HG02678 (cell line): Measurements from ENCODE around the gene CYP3A5.
"Not testable (repeated sequence)": the region's sequence is repeated elsewhere in the genome, so short reads cannot be mapped to it uniquely, and the experiment has no call there.

Source experiments
- ATAC-seq: cut with Tn5 transposase; IDR thresholded peaks from one replicate; pipeline ENCODE4 v1.9.1; 2021; ENCODE audit warnings: mild to moderate bottlenecking, moderate library complexity; ENCODE audit not compliant: unreplicated experiment

CYP3A5 gene

DNA sequence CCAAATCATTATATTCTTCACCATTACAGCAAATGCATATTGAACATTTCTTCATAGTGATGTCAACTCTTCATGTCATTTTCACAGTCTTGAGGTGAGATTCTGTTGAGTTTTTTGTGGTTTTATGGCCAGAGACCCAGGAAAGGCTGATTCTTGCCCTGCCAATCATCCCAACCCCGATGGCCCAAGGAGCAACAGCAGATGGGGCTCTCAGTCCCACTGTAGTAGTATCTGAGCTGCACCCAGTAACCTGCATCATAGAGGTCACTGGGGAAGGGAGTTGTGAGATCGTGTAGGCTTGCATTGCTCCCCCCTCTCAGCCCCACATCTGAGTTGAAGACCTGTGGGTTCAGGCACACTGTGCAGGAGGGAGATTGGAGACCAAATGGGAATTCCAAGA, 36.3 kb downstream of the CYP3A5 start:
- no peak for ATAC-seq

DNA sequence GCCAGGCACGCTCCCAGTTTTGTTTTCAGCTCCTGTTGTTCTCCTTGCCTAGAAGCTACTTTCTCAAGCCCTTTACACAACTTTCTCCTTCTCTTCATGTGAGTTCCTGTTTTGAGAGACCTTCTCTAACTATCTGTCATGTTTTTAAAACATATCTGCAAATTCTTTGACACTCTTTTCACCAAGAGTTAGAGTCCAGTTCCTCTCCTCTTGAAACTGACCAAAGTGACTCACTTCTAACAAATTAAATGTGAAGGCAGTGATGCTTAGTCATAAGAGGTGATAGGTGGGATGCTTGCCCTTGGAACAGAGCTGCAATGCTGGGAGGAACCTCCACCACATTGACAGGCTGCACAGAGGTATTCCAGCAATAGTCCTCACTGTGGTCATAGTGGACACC, 37.8 kb downstream of the CYP3A5 start:
- no peak for ATAC-seq

DNA sequence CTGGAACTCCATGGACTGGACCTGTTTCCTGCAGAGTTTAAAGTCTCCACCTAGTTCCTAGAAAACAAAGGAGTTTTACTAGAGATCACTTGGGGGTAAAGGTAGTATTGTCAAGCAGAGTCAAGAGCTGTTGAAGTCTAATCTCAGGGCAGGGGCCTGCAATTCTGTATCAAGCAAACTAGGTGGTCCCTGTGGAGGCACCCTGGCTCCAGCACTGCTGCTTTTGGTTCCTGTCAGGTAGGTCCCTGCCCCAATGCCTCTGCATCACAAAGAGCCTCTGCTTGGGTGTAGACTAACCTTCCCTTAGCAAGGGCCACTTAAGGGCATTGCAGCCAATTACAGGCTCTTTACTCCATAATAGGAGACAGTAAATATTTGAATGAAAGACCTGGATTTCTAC, 40.5 kb downstream of the CYP3A5 start:
- ATAC-seq, result no peak

DNA sequence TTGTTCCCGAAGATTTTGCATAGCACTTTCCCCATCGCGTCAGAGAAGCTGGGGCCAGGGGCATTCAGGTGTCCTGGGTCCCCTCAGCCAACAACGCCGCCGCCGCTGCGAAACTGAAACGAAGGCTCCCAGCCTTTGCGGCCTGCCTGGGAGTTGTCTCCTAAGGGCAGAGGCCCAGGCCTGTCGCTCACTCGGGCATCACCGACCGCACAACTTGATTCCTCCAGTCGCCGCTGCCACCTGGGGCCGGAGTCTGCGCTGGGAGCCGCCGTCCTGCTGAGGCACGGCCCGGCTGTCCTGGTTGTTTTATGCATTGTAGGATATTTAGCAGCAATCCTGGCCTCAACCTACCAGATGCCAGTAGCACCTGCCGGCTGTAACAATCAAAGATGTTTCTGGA, 41.1 kb downstream of the CYP3A5 start:
- ATAC-seq, result no peak

DNA sequence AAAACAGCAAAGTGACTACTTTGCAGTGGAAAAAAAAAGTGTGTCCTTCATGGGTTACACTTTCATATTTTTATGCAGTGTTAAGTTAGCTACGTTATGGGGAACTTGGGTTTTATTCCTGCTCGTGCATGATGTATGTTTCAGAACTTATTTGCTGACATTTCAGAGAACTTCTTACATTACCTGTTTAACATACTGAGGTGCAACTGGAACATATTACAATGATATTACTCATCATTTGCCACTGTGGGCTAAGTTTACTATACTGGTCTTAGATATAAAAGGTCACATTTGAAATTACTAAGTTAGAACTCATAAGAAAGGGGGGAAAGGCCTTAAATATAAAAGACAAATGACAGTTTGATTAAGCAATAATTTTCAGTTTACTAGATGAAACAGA, 42.4 kb downstream of the CYP3A5 start:
- ATAC-seq, result not testable (repeated sequence)

DNA sequence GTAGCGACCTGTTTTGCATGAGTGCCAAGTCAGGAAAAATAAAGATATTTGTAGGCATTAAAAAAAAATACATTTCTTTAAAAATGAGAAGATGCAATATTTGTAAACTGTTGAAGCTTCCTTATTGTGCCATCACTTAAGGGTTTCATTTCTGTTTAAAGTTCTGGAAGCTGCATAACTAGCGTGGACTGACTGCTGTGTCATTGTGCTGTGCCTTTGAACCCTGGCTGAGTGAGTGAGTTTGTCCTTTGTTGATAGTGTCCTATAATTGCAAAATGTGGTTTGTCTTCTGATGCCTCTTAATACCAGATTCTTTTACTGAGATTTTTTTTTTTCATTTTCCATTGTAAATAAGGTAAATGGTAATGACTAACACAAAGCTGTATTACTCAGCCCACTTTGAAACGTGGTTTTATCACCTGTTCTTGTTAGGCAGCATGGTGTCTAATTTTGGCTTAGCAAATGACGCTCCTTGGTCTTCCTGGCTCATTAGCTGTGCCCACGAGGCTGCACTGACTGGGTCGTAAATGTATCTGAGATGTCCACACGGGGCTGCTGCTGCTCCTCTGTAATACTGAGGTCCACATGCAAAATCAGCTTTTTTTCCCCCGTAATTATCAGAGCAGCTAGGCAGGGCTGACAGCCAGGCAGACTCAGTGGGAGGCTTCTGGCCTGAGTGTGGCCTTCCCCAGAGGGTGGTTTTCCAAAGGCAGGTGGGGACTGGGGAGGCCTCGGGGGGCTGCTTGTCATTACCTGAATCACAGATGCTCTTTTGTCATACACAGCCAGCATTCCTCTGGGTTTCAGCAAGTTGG, 48.3 kb downstream of the CYP3A5 start:
- ATAC-seq, result no peak

DNA sequence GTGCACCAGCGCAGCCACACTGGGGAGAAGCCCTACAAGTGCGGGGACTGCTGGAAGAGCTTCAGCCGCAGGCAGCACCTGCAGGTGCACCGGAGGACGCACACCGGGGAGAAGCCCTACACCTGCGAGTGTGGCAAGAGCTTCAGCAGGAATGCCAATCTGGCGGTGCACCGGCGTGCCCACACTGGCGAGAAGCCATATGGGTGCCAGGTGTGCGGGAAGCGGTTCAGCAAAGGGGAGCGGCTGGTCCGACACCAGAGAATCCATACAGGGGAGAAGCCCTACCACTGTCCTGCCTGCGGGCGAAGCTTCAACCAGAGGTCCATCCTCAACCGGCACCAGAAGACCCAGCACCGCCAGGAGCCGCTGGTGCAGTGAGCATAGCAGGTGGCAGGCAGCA, 50.2 kb downstream of the CYP3A5 start:
- no peak for ATAC-seq

DNA sequence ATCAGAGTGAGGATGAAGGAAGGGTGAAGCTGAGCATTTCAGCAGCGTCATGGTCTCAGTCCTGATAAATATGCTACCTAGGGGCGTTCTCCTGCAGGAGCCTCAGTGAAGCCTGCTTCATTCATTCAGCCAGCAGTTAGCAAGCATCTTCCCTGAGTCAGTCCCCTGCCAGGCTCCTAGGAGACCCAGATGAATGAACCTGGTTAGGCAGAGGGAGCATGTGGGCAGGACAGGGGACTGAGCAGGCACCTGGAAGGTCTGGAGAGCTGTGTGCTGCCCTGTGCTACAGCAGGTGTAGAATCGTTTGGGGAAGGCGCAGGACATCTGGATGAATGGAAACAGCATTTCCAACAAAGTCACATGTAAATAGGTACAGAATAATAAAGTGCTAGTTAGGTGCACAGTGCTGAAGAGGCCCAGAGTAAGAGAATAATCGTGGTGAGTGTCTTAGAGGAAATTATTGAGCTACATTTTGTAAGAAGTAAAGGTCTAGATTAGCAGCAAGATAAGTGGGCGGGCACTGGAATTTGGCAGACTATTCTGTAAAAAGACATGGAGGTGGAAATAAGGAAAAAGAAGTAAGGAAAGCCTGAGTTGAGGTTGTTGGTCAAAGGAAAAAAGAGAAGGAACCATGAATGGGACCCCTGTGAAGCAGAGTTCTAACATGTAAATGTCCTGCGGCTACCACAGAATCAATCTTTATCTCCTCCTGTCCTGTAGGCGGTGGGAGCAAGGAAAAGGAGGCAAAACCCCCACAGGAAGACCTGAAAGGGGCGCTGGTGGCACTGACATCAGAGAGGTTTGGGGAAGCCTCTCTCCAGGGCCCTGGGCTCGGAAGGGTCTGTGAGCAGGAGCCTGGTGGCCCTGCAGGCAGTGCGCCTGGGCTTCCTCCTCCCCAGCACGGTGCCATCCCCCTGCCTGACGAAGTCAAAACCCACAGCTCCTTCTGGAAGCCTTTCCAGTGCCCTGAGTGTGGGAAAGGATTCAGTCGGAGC, 51.0 kb downstream of the CYP3A5 start:
- ATAC-seq, result no peak

DNA sequence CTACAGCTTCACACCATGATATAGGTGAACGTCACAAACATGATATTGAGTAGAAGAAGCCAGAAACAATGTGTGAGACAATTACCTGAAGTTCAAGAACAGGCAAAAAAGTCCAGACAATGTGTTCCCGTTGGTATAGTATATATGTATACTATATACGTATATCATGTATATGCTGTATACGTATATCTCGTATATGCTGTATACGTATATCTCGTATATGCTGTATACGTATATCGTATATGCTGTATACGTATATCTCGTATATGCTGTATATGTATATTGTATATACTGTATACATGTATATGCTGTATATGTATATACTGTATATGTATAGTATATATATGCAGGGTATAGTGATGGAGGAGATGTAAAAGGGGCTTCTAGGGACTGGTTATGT, 52.3 kb downstream of the CYP3A5 start:
- no peak for ATAC-seq

DNA sequence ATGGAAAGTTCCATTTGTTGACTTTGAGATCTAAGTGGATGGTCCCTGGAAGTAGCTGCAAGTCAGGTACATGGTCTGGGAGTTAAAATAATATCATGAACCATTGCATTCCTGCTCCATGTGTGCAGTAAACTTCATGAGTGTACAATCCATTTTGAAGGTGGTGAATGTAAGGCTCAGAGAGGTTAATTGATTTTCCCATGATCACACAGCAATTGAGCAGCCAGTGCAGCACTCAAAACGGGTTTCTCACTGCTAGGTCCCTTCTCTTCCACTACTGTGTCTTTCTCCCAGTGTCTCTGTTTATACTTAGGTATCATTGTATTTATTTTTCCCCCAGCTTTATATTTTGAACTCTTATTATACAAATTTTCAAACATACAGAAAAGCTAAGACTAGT, 53.1 kb downstream of the CYP3A5 start:
- ATAC-seq, result no peak

DNA sequence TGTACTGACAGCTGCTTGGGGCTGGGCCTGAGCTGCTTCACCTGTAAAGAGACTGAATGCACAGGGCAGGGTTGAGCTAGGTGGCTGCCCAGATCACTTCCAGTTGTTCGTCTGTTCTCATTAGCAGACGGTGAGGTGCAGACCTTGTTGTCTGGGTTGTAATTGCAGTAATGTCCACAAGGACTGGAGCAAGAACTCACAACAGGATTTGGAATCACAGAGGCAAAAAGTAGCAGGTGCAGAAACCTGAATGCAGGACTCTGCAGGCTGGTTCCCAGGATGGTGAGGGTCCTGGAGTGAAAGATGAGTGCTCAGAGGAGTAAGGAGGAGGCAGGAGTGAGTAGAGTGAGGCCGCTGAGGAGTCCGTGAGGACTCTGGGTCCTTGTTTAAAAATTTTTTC, 53.8 kb downstream of the CYP3A5 start:
- no peak for ATAC-seq

DNA sequence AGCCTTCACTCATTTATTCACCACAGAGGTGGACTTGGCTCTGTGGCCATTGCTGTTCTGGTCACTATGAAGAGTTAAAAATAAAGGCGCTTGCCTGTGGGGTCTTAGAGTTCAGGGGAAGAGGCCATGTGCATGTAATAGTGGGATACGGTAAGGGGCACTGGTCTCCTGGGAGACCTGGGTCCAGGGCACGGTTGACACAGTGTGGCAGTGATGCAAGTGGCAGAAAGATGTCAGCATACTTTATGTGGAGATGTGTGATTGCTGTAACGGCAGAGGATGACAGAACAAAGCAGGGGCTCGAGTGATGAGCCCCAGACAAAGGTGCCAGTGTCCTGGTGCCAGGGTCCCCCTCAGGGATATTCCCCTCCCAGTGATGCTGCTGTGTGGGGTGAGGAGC, 54.5 kb downstream of the CYP3A5 start:
- no peak for ATAC-seq

DNA sequence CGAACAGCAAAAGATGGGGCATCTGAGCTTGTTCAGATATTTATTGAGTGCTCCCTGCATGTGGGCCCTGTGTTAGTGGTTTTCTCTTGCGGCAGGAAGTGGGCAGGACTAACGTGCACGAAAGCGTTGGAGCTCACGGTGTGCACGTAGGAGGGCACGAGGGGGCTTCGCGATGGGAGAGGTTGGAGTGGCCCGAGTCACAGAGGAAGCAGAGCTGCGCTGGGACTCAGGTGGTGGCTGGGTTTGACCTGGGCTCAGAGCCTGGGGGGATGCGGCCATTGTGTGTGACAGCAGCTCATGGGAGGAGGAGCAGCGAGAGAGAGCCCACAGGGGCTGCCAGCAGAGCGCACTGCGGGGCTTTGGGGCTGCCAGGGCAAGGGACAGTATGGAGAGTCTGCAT, 55.3 kb downstream of the CYP3A5 start:
- no peak for ATAC-seq

DNA sequence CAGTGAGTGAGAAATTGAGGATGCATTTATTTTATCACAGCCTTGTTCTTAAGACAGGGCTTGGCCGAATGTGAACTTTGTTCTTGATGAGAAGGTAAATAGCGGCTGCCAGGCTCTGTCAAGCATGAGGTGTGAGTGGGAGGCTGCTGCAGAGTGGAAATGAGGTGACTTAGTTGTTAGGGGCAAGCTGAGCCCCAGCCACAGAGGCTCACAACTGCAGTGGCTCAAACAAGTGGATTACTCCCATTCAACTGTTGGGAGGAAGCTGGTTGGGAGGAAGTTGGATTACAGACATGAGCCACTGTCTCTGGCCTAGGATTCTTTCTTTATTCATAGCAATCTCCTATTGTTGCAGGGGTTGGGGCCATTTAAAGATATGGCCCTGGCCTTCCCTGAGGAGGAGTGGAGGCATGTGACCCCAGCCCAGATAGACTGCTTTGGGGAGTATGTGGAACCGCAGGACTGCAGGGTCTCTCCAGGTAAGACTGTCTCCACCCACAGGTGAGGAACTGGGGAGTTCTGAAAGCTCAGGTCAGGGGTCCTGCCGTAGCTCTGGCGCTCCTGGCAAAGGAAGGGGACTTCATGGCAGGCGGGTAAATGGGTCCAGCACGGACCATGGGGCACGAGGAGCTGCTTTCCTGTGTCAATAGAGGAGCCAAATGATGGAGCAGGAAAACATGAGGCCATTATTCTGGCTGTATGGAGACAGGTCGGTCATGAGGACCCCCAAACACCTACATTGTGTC, 55.9 kb downstream of the CYP3A5 start:
- ATAC-seq, result no peak

DNA sequence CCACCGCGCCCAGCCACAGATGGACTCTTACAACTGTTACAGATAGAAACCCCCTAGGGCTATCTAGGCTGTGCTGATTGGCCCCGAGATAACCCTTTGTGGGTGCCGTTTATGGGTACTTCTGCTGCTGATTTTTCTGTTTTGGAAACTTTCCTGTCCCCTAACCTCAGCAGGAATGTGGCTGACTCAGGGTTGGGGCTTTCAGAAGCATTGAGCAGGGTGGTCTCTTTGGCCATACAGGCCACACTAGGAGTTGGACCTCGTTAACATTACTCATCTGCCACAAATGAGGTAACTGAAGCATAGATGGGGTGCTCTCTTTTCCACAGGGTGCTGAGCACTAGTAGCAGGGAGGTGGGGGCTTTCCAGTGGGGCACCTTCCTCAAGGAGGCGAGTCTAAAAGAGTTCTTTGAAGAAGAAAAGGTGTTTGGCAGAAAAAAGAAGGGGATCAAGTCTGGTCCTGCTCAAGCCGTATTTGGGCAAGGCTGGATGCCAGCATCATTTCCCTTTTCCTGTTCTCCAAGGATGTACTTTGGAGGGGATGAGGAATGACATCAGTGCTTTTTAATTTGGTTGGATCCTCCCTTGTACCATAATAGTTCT, 56.6 kb downstream of the CYP3A5 start:
- ATAC-seq, result no peak

DNA sequence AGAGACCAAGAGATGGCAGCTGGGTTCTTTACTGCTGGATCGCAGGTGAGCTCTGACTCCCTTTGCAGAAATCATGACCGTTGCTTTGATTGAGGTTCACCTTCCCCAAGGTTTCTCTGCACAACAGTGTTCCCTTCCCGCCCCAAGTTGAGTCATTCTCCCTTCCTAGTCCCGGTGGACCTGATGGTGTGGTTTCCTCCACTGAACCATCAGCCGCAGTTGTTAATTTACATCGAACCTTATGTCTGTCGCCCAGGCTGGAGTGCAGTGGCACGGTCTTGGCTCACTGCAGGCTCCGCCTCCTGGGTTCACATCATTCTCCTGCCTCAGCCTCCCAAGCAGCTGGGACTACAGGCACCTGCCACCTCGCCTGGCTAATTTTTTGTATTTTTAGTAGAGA, 57.2 kb downstream of the CYP3A5 start:
- no peak for ATAC-seq

DNA sequence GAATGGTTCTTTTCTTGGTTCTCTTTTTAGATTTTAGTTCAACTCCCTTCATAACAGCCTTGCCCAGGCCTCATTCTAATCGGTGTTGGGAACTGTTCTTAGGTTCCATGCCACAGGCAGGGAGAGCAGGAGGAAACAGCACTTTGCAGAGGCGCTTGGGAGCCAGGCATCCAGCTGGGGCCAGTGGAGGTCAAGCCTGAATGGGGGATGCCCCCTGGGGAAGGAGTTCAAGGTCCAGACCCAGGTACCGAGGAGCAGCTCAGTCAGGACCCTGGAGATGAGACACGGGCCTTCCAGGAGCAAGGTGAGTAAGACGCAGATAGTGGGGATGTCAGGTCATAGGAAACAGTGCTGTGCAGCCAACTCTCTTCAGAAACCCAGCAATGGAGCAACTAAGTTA, 58.5 kb downstream of the CYP3A5 start:
- ATAC-seq, result no peak

DNA sequence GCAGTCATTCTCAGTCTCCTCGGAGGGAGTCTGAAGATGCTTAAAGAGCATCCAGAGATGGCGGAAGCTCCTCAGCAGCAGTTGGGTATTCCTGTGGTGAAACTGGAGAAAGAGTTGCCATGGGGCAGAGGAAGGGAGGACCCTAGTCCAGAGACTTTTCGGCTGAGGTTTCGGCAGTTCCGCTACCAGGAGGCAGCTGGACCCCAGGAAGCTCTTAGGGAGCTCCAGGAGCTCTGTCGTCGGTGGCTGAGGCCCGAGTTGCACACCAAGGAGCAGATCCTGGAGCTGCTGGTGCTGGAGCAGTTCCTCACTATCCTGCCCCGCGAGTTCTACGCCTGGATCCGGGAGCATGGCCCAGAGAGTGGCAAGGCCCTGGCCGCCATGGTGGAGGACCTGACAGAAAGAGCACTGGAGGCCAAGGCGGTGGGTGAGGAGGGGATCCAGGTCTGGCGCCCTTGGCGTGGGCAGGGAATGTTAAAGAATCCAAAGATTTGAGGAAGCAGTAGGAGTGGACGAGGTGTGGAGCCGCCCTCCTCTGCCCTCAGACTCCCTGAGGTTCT, 60.1 kb downstream of the CYP3A5 start:
- no peak for ATAC-seq

DNA sequence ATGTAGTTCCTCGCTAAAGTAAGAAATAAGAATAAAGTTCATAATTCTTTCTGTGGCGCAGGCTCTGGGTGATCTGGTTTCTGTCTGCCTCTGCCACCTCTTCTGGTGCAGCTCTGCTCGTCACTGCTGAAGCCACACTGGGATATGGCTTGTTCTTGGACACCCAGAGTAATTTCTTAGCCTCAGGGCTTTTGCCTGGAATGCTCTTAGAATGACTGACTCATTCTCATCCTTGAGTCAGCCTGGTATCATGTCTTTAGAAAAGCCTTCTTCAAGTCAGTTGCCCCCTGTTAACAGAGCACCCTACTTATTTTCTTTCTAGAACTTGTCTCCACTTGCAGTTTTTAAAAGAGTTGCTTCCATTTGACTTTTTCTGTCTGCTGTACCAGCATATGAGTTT, 61.1 kb downstream of the CYP3A5 start:
- ATAC-seq, result no peak

DNA sequence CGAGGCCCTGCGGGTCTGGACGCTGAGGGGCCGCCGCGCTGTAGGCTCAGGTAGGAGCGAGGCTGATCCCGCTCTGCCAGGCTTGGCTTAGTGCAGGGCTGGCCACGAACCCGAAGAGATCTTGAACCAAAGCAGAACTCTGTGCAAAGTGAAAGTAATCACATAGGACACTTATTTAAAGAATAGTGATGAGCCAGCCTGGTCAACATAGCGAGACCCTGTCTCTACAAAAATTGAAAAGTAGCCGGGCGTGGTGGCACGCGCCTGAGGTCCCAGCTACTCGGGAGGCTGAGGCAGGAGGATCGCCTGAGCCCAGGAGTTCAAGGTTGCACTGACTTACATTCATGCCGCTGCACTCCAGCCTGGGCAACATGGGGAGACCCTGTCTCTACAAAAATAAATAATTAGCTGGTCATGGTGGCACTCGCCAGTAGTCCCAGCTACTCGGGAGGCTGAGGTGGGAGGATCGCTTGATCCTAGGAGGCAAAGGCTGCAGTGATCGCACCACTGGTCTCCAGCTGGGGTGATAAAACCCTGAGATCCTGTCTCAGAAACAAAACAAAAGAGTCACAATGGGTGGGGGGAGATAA, 62.5 kb downstream of the CYP3A5 start:
- no peak for ATAC-seq
